T-cell (primary cell): ENCODE results near the gene CSNK2B. TPM values are rescaled to one million over a fixed set of nuclear protein-coding genes. Genes with fewer than 3 reads are reported as not detected.

Experiments
- ATAC-seq, 4 experiments: fragments of 200-7000 bp in 3 of 4; fragments of 150-1000 bp in 1 of 4; cut with Tn5 transposase; replicated peaks in 1 of 4; 1 replicate in 3 of 4; 2 replicates in 1 of 4; pipeline ENCODE4 v1.10.0; 2021; ENCODE audit warnings: moderate library complexity in 3 of 4, mild to moderate bottlenecking in 2 of 4, moderate number of reproducible peaks in 1 of 4
- CTCF ChIA-PET, 2 donors: fragments of 300-600 bp; sonication (Branson Sonifier 250); formaldehyde crosslinking; loops; one replicate each; lab custom pipeline; 2022; ENCODE audit warnings: antibody characterized with exemption in 2 of 2; lab: Charles Lee
- POLR2A ChIA-PET, 2 donors: fragments of 300-600 bp; sonication (Branson Sonifier 250); formaldehyde crosslinking; loops; one replicate each; lab custom pipeline; 2022; ENCODE audit warnings: antibody characterized with exemption in 2 of 2; lab: Charles Lee
- DNase-seq, 35 experiments: peaks; one replicate each; pipeline versions ENCODE4 v3.0.0 to v3.0.0-alpha.2; 2013 to 2023
- H3K27ac ChIP-seq: one replicate; pipeline ENCODE4 v1.5.1; 2013; ENCODE audit warnings: low read length
- H3K27me3 ChIP-seq, 2 experiments: replicated peaks in 1 of 2; 1 replicate in 1 of 2; 2 replicates in 1 of 2; pipeline versions ENCODE4 v1.6.1 to v1.7.0; 2013; ENCODE audit warnings: low read length in 1 of 2, mixed read lengths in 1 of 2; ENCODE audit not compliant: control insufficient read depth in 2 of 2, insufficient read depth in 2 of 2; ENCODE audit errors: extremely low read depth in 1 of 2
- H3K36me3 ChIP-seq, 2 donors: 1 replicate in 1 of 2; 2 replicates in 1 of 2; pipeline versions ENCODE4 v1.6.1 to v1.7.0; 2013; ENCODE audit warnings: low read length in 1 of 2; ENCODE audit not compliant: control insufficient read depth in 2 of 2, insufficient read depth in 1 of 2; ENCODE audit errors: extremely low read depth in 1 of 2
- H3K4me1 ChIP-seq, 2 experiments: 1 replicate in 1 of 2; 2 replicates in 1 of 2; pipeline versions ENCODE4 v1.6.1 to v1.7.0; 2013; ENCODE audit warnings: low read length in 2 of 2, mixed read lengths in 1 of 2; ENCODE audit not compliant: insufficient read depth in 2 of 2, control insufficient read depth in 1 of 2; ENCODE audit errors: extremely low read depth in 1 of 2
- H3K4me3 ChIP-seq, 2 donors: 1 replicate in 1 of 2; 2 replicates in 1 of 2; pipeline versions ENCODE4 v1.5.1 to v1.7.0; 2013; ENCODE audit warnings: mild to moderate bottlenecking in 2 of 2, low read length in 1 of 2, moderate library complexity in 1 of 2; ENCODE audit not compliant: control insufficient read depth in 1 of 2; ENCODE audit errors: extremely low read depth in 1 of 2
- H3K9me3 ChIP-seq: 2 replicates; pipeline ENCODE4 v1.7.0; 2013
- H3K27ac Mint-ChIP-seq, 2 donors: one replicate each; pipeline ENCODE4 v1.8.0; 2020 to 2021; ENCODE audit warnings: mild to moderate bottlenecking in 2 of 2, mixed read lengths in 2 of 2
- H3K27me3 Mint-ChIP-seq, 2 donors: one replicate each; pipeline ENCODE4 v1.8.0; 2021 to 2022; ENCODE audit warnings: mixed read lengths in 2 of 2
- H3K36me3 Mint-ChIP-seq: one replicate; pipeline ENCODE4 v1.8.0; 2021; ENCODE audit warnings: mixed read lengths
- H3K4me1 Mint-ChIP-seq, 3 donors: one replicate each; pipeline ENCODE4 v1.8.0; 2020 to 2022; ENCODE audit warnings: mixed read lengths in 3 of 3, mild to moderate bottlenecking in 1 of 3
- H3K4me3 Mint-ChIP-seq, 3 donors: one replicate each; pipeline ENCODE4 v1.8.0; 2020 to 2022; ENCODE audit warnings: mild to moderate bottlenecking in 3 of 3, mixed read lengths in 3 of 3, moderate library complexity in 3 of 3
- H3K9me3 Mint-ChIP-seq, 3 donors: one replicate each; pipeline ENCODE4 v1.8.0; 2020 to 2022; ENCODE audit warnings: mixed read lengths in 3 of 3
- WGBS: methylation state at CpG from one replicate; pipeline ENCODE4 v1.1.5; 2013; ENCODE audit warnings: missing lambda C conversion rate; ENCODE audit not compliant: insufficient coverage; 5-methylcytosine and 5-hydroxymethylcytosine counted together
- total RNA-seq, 35 experiments: library from RNA in 6 of 35; stranded (reverse) in 6 of 35; fragments of 120-200 nt in 1 of 35; gene quantifications; one replicate each; pipeline versions ENCODE4 v1.2.1 to v1.2.4 and lab custom pipeline; 2013 to 2026

CSNK2B gene
- total RNA-seq, 5 donors from 2014 or later (not counting 1 experiment from before 2014, with no cell fraction given): 98.4 to 129 (median 126) TPM

GRCh38 chr6:31659649-31660380 lies 6.1 kb upstream of the CSNK2B start:
- peak overlapping the region; percentile 73 to 82 for H3K4me3 ChIP-seq

GRCh38 chr6:31660381-31661261 lies 5.3 kb upstream of the CSNK2B start, which contains the start of gene C6orf47:
Gene C6orf47, minus strand, starts transcription at chr6:31660778. Its CDS starts 831 bp downstream, at chr6:31659947.
- ATAC-seq (peak; percentile 65 to 76 (median 74)), DNase-seq (peak; percentile 32 to 84 (median 58))
- ChIA-PET CTCF (interaction anchor here in 1 of 2 donors (0.7 to 0.8 kb wide), 2 partner anchors 39 to 109 kb away, joined by 3 to 4 read pairs; no protein-coding TSS in a partner anchor), POLR2A (interaction anchor here in 1 of 2 donors (0.5 to 1.0 kb wide), 3 partner anchors 34 to 468 kb away, joined by 3 read pairs; no protein-coding TSS in a partner anchor)
- Histone ChIP-seq H3K4me3 (peak within 1 kb of the TSS; percentile 73 to 82), H3K27ac (peak within 1 kb of the TSS; percentile 73), H3K36me3 (peaks cover 0 to 41% of the 10 kb centered on the region in 2 donors), H3K4me1 (peaks cover 21 to 73% of the 10 kb centered on the region in 2 experiments), H3K27me3 (no peaks in the 10 kb centered on the region), H3K9me3 (no peaks in the 10 kb centered on the region)
- H3K4me3 Mint-ChIP-seq: peak within 1 kb of the TSS; percentile 89 to 92 (median 90)
- peaks cover 73 to 81% (median 74%) of the 10 kb centered on the region in 3 donors for H3K4me1 Mint-ChIP-seq
- no peaks in the 10 kb centered on the region for H3K9me3 Mint-ChIP-seq
- no peaks in the 10 kb centered on the region for H3K27me3 Mint-ChIP-seq
- peak within 1 kb of the TSS; percentile 90 to 91 for H3K27ac Mint-ChIP-seq
- WGBS: under 1% methylated on average over 38 of the region's 52 CpGs
- peaks cover 23% of the 10 kb centered on the region for H3K36me3 Mint-ChIP-seq

More at GRCh38 chr6:31659649-31660380, 6.1 kb upstream of the CSNK2B start:
- no peaks in the 10 kb centered on the region for H3K27me3 Mint-ChIP-seq
- Histone ChIP-seq H3K4me1 (peaks cover 21 to 73% of the 10 kb centered on the region in 2 experiments), H3K27ac (peak overlapping the region; percentile 73), H3K9me3 (no peaks in the 10 kb centered on the region), H3K36me3 (peaks cover 0 to 45% of the 10 kb centered on the region in 2 donors), H3K27me3 (no peaks in the 10 kb centered on the region)
- peak in 5 of 35 experiments; percentile 17 to 53 (median 26) for DNase-seq
- H3K9me3 Mint-ChIP-seq: no peaks in the 10 kb centered on the region
- ChIA-PET POLR2A (interaction anchor here in 1 of 2 donors (1.0 kb wide), 1 partner anchor 469 kb away, joined by 3 read pairs; no protein-coding TSS in a partner anchor), CTCF (interaction anchor here (0.7 kb wide), 2 partner anchors 86 to 110 kb away, joined by 3 to 4 read pairs; no protein-coding TSS in a partner anchor)
- H3K27ac Mint-ChIP-seq: peak overlapping the region; percentile 90 to 91
- peaks cover 72 to 86% (median 76%) of the 10 kb centered on the region in 3 donors for H3K4me1 Mint-ChIP-seq
- 26% methylated on average over 9 of the region's 13 CpGs for WGBS
- H3K36me3 Mint-ChIP-seq: peaks cover 22% of the 10 kb centered on the region
- peak; percentile 34 to 42 (median 39) for ATAC-seq
- peak overlapping the region; percentile 89 to 92 (median 90) for H3K4me3 Mint-ChIP-seq

- Histone ChIP-seq H3K27me3 (no peaks in the 10 kb centered on the region), H3K36me3 (peaks cover 0 to 32% of the 10 kb centered on the region in 2 donors), H3K27ac (peak overlapping the region; percentile 62), H3K9me3 (no peaks in the 10 kb centered on the region), H3K4me1 (peaks cover 23 to 77% of the 10 kb centered on the region in 2 experiments), H3K4me3 (peak overlapping the region in 1 of 2 donors; percentile 82)
- H3K4me3 Mint-ChIP-seq: peak overlapping the region; percentile 89 to 92 (median 90)
- H3K4me1 Mint-ChIP-seq: peaks cover 73 to 81% (median 74%) of the 10 kb centered on the region in 3 donors
- CTCF ChIA-PET: interaction anchor here in 1 of 2 donors (0.8 kb wide), 1 partner anchor 40 kb away, joined by 3 read pairs; no protein-coding TSS in a partner anchor
- DNase-seq (no peak), ATAC-seq (no peak)
- WGBS: 100% methylated on average over 5 of the region's 12 CpGs
- H3K27me3 Mint-ChIP-seq: no peaks in the 10 kb centered on the region
- peaks cover 24% of the 10 kb centered on the region for H3K36me3 Mint-ChIP-seq
- POLR2A ChIA-PET: interaction anchor here (0.5 to 1.0 kb wide), 3 partner anchors 35 to 468 kb away, joined by 3 read pairs; no protein-coding TSS in a partner anchor
- no peaks in the 10 kb centered on the region for H3K9me3 Mint-ChIP-seq
- peak overlapping the region; percentile 83 to 89 for H3K27ac Mint-ChIP-seq
Observed at GRCh38 chr6:31661262-31662123, 4.4 kb upstream of the CSNK2B start.

- no peaks in the 10 kb centered on the region for H3K27me3 ChIP-seq
- peaks cover under 1 to 32% of the 10 kb centered on the region in 2 donors for H3K36me3 ChIP-seq
- 95% methylated on average over 10 of the region's 12 CpGs for WGBS
- no peak overlapping the region for H3K27ac ChIP-seq
- ATAC-seq (no peak), DNase-seq (no peak)
- Mint-ChIP-seq H3K27ac (peak overlapping the region; percentile 61), H3K27me3 (no peaks in the 10 kb centered on the region), H3K36me3 (peaks cover 23% of the 10 kb centered on the region), H3K4me1 (peaks cover 76 to 84% (median 80%) of the 10 kb centered on the region in 3 donors), H3K4me3 (peak overlapping the region; percentile 89 to 92 (median 90)), H3K9me3 (no peaks in the 10 kb centered on the region)
- no peaks in the 10 kb centered on the region for H3K9me3 ChIP-seq
- peaks cover 28 to 81% of the 10 kb centered on the region in 2 experiments for H3K4me1 ChIP-seq
- ChIA-PET POLR2A (interaction anchor here (0.6 kb wide), 2 partner anchors 74 to 280 kb away, joined by 3 to 5 read pairs; partner anchors contain the start of gene CLIC1 (in 1 of the 2)), CTCF (interaction anchor here in 1 of 2 donors (0.7 kb wide), 1 partner anchor 195 kb away, joined by 3 read pairs; no protein-coding TSS in a partner anchor)
- no peak overlapping the region for H3K4me3 ChIP-seq
Observed at GRCh38 chr6:31662124-31662723, 3.7 kb upstream of the CSNK2B start.
